Upper lobe of left lung (tissue), 4 donors: ENCODE measurements around the gene RASSF4.

Experiments
- CTCF ChIP-seq, 6 experiments: fragments of 450-650 bp in 4 of 6; fragments of 200-600 bp in 2 of 6; sonication (generic) in 2 of 6; IDR thresholded peaks; one replicate each; pipeline ENCODE4 v1.5.1; 2016 to 2019; ENCODE audit warnings: antibody characterized with exemption in 6 of 6
- POLR2A ChIP-seq, 4 donors: fragments of 450-650 bp; IDR thresholded peaks; one replicate each; pipeline ENCODE4 v1.5.1; 2016 to 2017; ENCODE audit warnings: antibody characterized with exemption in 4 of 4, mild to moderate bottlenecking in 2 of 4

DNA sequence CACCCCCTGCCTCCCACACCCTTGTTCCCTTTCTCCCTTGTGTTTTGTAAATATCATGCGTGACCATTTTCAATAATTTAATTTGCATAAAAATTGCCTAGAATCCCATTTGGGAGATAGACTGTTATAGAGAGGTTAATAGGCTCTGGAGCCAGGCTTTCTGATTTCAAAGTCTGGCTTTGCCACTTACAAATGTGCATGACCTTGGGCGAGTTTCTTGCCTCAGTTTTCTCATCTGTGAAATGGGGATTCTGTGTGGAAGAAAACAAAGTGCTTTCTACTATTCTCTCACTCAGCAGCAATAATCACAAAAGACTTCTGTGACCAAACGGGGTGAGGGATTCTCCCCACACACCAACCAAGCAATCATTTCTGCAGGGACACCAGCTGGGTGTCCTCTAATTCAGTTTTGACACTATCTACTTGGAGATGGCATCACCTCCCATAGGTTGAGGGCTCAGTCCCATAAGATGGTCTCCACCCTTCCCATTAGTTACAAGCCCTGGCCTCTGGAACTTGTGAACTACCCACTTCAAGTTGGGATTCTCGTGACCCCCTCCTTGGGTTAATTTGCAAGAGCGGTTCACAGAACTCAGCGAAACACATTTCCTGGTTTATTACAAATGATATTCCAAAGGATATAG is 37.6 kb downstream of the RASSF4 start:
- no peak for TF ChIP-seq CTCF (IDR thresholded peaks at IDR 0.05)
- TF ChIP-seq POLR2A (IDR thresholded peaks at IDR 0.05) = no peak
